Measurements from ENCODE around the gene TANC2. TPM values are rescaled to one million over a fixed set of nuclear protein-coding genes. Genes with fewer than 3 reads are reported as not detected.

The TANC2 gene
- total RNA-seq, 4 donors from 2014 or later, result 9.7 to 22.1 (median 14.2) TPM

- no peak overlapping the region for H3K4me3 ChIP-seq
- no peaks in the 10 kb centered on the region for H3K36me3 ChIP-seq
- in situ Hi-C loops (cut with MboI; ENCODE audit: low pct_ligation_motif_present in 1 of 4, low pct_unique_long_range_greater_than_20kb in 1 of 4, low sequenced_read_pairs in 3 of 4) (no loop called here), intact Hi-C loops (cut with DNase I; ENCODE audit: low total_unique reads) (no loop called here)
- H3K27ac ChIP-seq, result no peak overlapping the region
- peaks cover 0 to 17% (median 2%) of the 10 kb centered on the region in 4 donors for H3K4me1 ChIP-seq
- TF ChIP-seq POLR2A (IDR thresholded peaks at IDR 0.05), result no peak
- TF ChIP-seq POLR2AphosphoS5 (IDR thresholded peaks at IDR 0.05), result no peak
- TF ChIP-seq CTCF (IDR thresholded peaks at IDR 0.05), result no peak
- no peak for TF ChIP-seq EP300 (IDR thresholded peaks at IDR 0.05; ENCODE audit: low read depth)
- 56 to 88% methylated on average over 3 of the region's 3 CpGs for WGBS, 2 donors (ENCODE audit: low coverage in 1 of 2)
- no peaks in the 10 kb centered on the region for H3K27me3 ChIP-seq
- H3K9me3 ChIP-seq, result no peaks in the 10 kb centered on the region
- no peak for DNase-seq
These were observed 17.0 kb upstream of the TANC2 start for GRCh38 chr17:62949036-62949435.

GRCh38 chr17:62950067-62950466 lies 16.0 kb upstream of the TANC2 start:
- 0 to 17% methylated on average over 1 of the region's 1 CpG for WGBS, 2 donors (ENCODE audit: low coverage in 1 of 2)
- Histone ChIP-seq H3K4me3 (no peak overlapping the region), H3K27ac (peak overlapping the region; percentile 9 to 59 (median 38)), H3K36me3 (no peaks in the 10 kb centered on the region), H3K9me3 (no peaks in the 10 kb centered on the region), H3K27me3 (no peaks in the 10 kb centered on the region), H3K4me1 (peaks cover 0 to 17% (median 2%) of the 10 kb centered on the region in 4 donors)
- TF ChIP-seq POLR2AphosphoS5 (IDR thresholded peaks at IDR 0.05) (peak in 1 of 3 donors; percentile 30), CTCF (IDR thresholded peaks at IDR 0.05) (no peak)
- peak; percentile 84 for DNase-seq
- in situ Hi-C loops (cut with MboI; ENCODE audit: low pct_ligation_motif_present in 1 of 4, low pct_unique_long_range_greater_than_20kb in 1 of 4, low sequenced_read_pairs in 3 of 4), result no loop called here
- intact Hi-C loops (cut with DNase I; ENCODE audit: low total_unique reads), result no loop called here

GRCh38 chr17:62955841-62956352 lies 10.1 kb upstream of the TANC2 start:
- 56 to 63% methylated on average over 4 of the region's 4 CpGs for WGBS, 2 donors (ENCODE audit: low coverage in 1 of 2)
- in situ Hi-C loops (cut with MboI; ENCODE audit: low pct_ligation_motif_present in 1 of 4, low pct_unique_long_range_greater_than_20kb in 1 of 4, low sequenced_read_pairs in 3 of 4), result no loop called here
- Histone ChIP-seq H3K9me3 (no peaks in the 10 kb centered on the region), H3K27ac (no peak overlapping the region), H3K4me3 (no peak overlapping the region), H3K36me3 (no peaks in the 10 kb centered on the region), H3K4me1 (peaks cover 0 to 12% (median 2%) of the 10 kb centered on the region in 4 donors), H3K27me3 (no peaks in the 10 kb centered on the region)
- TF ChIP-seq EP300 (IDR thresholded peaks at IDR 0.05; ENCODE audit: low read depth), result no peak
- TF ChIP-seq CTCF (IDR thresholded peaks at IDR 0.05), result no peak
- TF ChIP-seq POLR2AphosphoS5 (IDR thresholded peaks at IDR 0.05), result no peak
- intact Hi-C loops (cut with DNase I; ENCODE audit: low total_unique reads), result no loop called here
- DNase-seq, result no peak

- WGBS, 2 donors (ENCODE audit: low coverage in 1 of 2), result 66 to 84% methylated on average over 3 of the region's 3 CpGs
- intact Hi-C loops (cut with DNase I; ENCODE audit: low total_unique reads), result no loop called here
- no peaks in the 10 kb centered on the region for H3K9me3 ChIP-seq
- H3K36me3 ChIP-seq, result no peaks in the 10 kb centered on the region
- no peak for TF ChIP-seq POLR2A (IDR thresholded peaks at IDR 0.05)
- TF ChIP-seq POLR2AphosphoS5 (IDR thresholded peaks at IDR 0.05), result no peak
- no peak for TF ChIP-seq EP300 (IDR thresholded peaks at IDR 0.05; ENCODE audit: low read depth)
- no peak for TF ChIP-seq CTCF (IDR thresholded peaks at IDR 0.05)
- DNase-seq, result no peak
- H3K27me3 ChIP-seq, result peaks cover 4% of the 10 kb centered on the region
- in situ Hi-C loops (cut with MboI; ENCODE audit: low pct_ligation_motif_present in 1 of 4, low pct_unique_long_range_greater_than_20kb in 1 of 4, low sequenced_read_pairs in 3 of 4), result loop anchor here in 2 of 4 donors (10.0 kb wide), 2 partner anchors 248 to 258 kb away; no protein-coding TSS in a partner anchor
- H3K4me3 ChIP-seq, result no peak overlapping the region
- no peak overlapping the region for H3K27ac ChIP-seq
- H3K4me1 ChIP-seq, result peaks cover 10 to 20% (median 17%) of the 10 kb centered on the region in 4 donors
These were observed 2.7 kb upstream of the TANC2 start for GRCh38 chr17:62963296-62963695.

All from transverse colon (tissue), 4 donors.